OCI-LY3 (cell line): ENCODE measurements around the gene NUCKS1.

Experiments
- EZH2phosphoT487 ChIP-seq: fragments of 200-600 bp; shearing (Covaris generic); IDR thresholded peaks from 2 replicates; pipeline ENCODE4 v1.6.1; 2018; ENCODE audit warnings: antibody characterized with exemption, mixed run types, low read depth
- TF ChIP-seq, protein P1 (sequence below): fragments of 200-600, 300-600 bp; sonication (generic); IDR thresholded peaks from 2 replicates; pipeline ENCODE4 v1.5.1; 2014; ENCODE audit warnings: antibody characterized with exemption, low read length, low read depth

DNA sequence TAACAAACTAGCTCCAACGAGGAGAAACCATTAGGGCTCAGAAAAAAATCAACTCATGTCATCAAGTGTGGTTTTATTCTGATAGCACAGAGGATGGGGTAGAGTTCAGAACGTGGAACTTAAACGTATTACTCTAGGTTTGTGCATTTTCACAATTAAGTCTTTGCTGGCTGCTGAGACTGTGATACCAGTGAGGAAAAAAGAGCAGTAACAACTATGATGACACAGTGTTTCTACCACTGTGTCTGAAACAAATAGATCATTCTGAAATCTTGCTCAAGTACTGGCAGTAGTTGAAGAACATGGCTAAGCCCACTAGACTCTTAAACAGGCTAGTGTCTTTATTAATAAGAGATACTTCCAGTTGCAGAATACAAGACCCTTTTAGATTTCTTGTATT, 31.0 kb downstream of the NUCKS1 start:
- TF ChIP-seq, protein P1, sequence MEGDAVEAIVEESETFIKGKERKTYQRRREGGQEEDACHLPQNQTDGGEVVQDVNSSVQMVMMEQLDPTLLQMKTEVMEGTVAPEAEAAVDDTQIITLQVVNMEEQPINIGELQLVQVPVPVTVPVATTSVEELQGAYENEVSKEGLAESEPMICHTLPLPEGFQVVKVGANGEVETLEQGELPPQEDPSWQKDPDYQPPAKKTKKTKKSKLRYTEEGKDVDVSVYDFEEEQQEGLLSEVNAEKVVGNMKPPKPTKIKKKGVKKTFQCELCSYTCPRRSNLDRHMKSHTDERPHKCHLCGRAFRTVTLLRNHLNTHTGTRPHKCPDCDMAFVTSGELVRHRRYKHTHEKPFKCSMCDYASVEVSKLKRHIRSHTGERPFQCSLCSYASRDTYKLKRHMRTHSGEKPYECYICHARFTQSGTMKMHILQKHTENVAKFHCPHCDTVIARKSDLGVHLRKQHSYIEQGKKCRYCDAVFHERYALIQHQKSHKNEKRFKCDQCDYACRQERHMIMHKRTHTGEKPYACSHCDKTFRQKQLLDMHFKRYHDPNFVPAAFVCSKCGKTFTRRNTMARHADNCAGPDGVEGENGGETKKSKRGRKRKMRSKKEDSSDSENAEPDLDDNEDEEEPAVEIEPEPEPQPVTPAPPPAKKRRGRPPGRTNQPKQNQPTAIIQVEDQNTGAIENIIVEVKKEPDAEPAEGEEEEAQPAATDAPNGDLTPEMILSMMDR, result no peak
- TF ChIP-seq EZH2phosphoT487, result no peak
